Measurements from ENCODE around the gene HSPBP1. TPM values are rescaled to one million over a fixed set of nuclear protein-coding genes. Genes with fewer than 3 reads are reported as not detected.
"Not testable (repeated sequence)": the region's sequence is repeated elsewhere in the genome, so short reads cannot be mapped to it uniquely, and the experiment has no call there.

The HSPBP1 gene
- total RNA-seq, 2 experiments from 2014 or later: 35.0 to 38.2 TPM

DNA sequence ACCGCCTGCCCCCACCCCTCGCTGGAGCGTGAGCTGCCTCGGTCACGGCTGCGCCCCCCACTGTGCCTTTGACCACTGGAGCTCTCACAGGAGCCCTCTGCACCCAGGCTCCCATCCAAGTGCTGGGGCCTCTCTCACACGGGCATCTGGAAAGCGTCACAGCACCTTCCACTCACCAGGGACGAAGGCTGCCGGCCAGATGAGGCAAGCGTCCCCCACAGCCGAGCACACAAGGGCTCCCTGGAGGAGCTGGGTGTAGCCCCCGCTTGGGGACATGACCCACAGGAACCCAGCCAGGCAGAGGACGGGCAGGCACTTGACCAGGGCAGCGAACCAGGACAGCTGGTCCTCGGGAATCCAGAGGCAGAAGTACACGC is 51.9 kb downstream of the HSPBP1 start:
- H3K4me3 Mint-ChIP-seq: no peak overlapping the region
- no peaks in the 10 kb centered on the region for H3K27me3 Mint-ChIP-seq
- no peak for ATAC-seq
- H3K9me3 Mint-ChIP-seq (ENCODE audit: low read depth): no peaks in the 10 kb centered on the region
- CTCF ChIA-PET: interaction anchor here (0.6 kb wide), 1 partner anchor 31 kb away, joined by 3 read pairs; the partner anchor contains the start of gene PPP6R1
- peaks cover 4% of the 10 kb centered on the region for H3K4me1 Mint-ChIP-seq
- DNase-seq: no peak
- H3K36me3 Mint-ChIP-seq: peaks cover 33% of the 10 kb centered on the region
- no peak overlapping the region for H3K27ac Mint-ChIP-seq

DNA sequence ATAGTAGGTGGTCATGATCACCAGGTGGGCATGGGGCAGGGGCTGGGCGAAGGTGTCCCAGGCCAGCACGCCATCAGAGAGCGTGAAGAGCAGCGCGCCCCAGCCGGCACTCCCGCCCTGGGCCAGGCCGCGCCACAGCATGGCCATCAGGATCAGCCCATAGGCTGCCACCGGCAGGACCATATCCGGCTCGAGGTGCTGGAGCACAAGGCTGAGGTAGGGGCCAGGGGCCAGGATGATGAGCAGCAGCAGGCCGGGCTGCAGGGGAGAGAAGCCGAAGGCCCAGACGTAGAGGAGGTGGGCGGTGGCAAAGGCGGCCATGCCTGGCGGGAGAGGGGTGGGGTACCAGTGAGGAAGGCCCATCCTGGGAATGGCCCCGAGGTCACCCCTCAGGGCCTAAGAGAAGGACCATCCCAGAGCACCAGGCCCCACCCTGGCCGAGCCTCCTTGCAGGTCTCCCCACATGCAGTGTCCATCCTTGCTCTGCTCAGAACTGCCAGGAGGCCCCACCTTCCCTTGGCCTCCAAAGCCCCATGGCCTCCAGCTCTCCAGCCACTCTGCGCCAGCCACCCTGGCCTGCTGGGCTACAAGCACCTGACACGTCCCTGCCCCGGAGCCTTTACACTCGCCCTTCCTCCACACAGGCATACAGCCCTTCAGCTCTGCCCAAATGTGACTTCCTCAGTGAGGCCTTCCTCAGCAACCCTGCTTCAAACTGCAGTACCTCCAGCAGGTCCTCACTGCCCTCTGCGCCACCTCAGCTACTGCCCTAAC is 52.5 kb downstream of the HSPBP1 start:
- H3K4me1 Mint-ChIP-seq: peaks cover under 1% of the 10 kb centered on the region
- H3K36me3 Mint-ChIP-seq: peaks cover 28% of the 10 kb centered on the region
- ATAC-seq (no peak), DNase-seq (no peak)
- H3K4me3 Mint-ChIP-seq: no peak overlapping the region
- H3K9me3 Mint-ChIP-seq (ENCODE audit: low read depth): no peaks in the 10 kb centered on the region
- CTCF ChIA-PET: interaction anchor here (0.6 kb wide), 1 partner anchor 32 kb away, joined by 3 read pairs; the partner anchor contains the start of gene PPP6R1
- H3K27ac Mint-ChIP-seq: no peak overlapping the region
- H3K27me3 Mint-ChIP-seq: no peaks in the 10 kb centered on the region

DNA sequence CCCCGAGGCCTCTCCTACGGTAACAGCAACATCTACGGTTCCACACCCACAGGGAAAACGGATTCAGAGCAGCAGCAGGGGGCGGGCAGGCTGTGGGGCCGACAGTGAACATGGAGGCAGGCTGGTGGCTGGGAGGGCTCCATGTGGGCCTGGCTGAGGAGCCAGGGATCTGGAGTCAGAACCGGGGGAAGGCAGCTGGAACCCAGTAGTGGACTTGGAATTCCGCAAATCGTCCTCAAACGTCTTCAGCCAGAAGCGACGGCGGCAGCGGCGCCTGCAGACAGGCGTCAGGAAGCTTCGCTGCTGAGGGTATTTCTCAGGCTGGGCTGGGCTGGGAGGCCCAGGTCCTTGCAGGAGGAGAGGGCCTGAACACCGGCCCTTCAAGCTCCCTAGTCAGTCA is 53.1 kb downstream of the HSPBP1 start:
- H3K27ac Mint-ChIP-seq: no peak overlapping the region
- ATAC-seq (no peak), DNase-seq (no peak)
- H3K4me1 Mint-ChIP-seq: no peaks in the 10 kb centered on the region
- H3K27me3 Mint-ChIP-seq: no peaks in the 10 kb centered on the region
- peaks cover 23% of the 10 kb centered on the region for H3K36me3 Mint-ChIP-seq
- H3K9me3 Mint-ChIP-seq (ENCODE audit: low read depth): no peaks in the 10 kb centered on the region
- CTCF ChIA-PET: no interaction called here
- H3K4me3 Mint-ChIP-seq: no peak overlapping the region

DNA sequence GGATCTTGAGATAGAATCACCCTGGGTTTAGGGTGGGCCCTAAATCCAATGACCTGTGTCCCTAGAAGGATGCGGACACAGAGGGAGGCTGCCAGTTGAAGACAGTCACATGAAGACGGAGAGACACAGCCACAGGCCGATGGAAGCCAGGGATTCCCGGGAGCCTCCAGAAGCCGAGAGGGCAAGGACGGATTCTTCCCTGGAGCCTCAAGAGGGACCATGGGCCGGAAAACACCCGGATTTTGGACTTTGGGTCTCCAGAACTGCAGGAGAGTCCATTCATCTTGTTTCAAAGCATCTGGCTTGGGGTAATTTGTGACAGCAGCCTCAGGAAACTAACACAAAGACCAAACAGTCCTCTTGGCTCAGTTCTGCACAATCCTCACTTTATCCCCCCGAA is 53.6 kb downstream of the HSPBP1 start:
- no peaks in the 10 kb centered on the region for H3K27me3 Mint-ChIP-seq
- no peak overlapping the region for H3K4me3 Mint-ChIP-seq
- peaks cover 25% of the 10 kb centered on the region for H3K36me3 Mint-ChIP-seq
- DNase-seq: no peak
- no peak overlapping the region for H3K27ac Mint-ChIP-seq
- no peaks in the 10 kb centered on the region for H3K9me3 Mint-ChIP-seq (ENCODE audit: low read depth)
- no peaks in the 10 kb centered on the region for H3K4me1 Mint-ChIP-seq
- no peak for ATAC-seq
- CTCF ChIA-PET: no interaction called here

DNA sequence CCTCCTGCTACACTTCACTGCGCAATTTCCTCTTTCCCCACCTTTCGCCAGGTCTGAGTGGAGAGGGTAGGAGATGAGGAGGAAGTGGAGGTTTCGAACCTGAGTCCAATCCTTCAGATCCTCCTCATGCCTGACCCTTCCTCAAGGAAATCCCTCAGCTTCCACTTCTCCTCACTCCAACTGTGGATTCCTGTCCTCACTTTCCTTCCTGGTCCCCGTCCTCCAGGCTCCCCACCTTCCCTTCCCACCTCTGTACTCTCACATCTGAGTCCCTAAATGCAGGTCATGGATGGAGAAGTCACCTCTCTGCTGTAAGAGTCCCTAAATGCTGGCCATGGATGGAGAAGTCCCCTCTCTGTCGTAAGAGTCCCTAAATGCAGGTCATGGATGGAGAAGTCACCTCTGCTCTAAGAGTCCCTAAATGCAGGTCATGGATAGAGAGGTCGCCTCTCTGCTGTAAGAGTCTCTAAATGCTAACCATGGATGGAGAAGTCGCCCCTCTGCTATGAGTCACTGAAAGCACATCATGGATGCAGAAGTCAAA is 54.4 kb downstream of the HSPBP1 start:
- Mint-ChIP-seq H3K36me3 (peaks cover 28% of the 10 kb centered on the region), H3K9me3 (ENCODE audit: low read depth) (no peaks in the 10 kb centered on the region), H3K4me3 (no peak overlapping the region), H3K27me3 (no peaks in the 10 kb centered on the region), H3K4me1 (no peaks in the 10 kb centered on the region), H3K27ac (no peak overlapping the region)
- CTCF ChIA-PET: no interaction called here
- DNase-seq: no peak
- ATAC-seq: no peak

DNA sequence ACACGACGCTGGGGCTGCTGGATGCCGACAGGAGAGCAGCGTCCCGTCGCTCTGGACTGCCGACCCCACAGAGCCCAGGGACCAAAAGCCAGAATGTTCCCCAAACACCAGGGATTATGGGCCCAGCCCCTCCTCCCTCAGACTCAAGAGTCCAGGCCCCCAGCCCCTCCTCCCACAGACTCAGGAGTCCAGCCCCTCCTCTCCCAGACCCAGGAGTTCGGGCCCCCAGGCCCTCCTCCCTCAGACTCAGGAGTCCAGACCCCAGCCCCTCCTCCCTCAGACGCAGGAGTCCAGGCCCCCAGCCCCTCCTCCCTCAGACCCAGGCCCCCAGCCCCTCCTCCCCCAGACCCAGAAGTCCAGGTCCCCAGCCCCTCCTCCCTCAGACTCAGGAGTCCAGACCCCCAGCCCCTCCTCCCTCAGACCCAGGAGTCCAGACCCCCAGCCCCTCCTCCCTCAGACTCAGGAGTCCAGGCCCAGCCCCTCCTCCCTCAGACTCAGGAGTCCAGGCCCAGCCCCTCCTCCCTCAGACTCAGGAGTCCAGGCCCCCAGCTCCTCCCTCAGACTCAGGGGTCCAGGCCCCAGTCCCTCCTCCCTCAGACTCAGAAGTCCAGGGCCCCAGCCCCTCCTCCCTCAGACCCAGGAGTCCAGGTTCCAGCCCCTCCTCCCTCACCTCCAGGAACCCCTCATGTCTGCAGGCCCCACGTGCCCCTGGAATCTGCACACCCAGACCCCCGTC is 55.1 kb downstream of the HSPBP1 start:
- peaks cover 29% of the 10 kb centered on the region for H3K36me3 Mint-ChIP-seq
- not testable (repeated sequence) for DNase-seq

DNA sequence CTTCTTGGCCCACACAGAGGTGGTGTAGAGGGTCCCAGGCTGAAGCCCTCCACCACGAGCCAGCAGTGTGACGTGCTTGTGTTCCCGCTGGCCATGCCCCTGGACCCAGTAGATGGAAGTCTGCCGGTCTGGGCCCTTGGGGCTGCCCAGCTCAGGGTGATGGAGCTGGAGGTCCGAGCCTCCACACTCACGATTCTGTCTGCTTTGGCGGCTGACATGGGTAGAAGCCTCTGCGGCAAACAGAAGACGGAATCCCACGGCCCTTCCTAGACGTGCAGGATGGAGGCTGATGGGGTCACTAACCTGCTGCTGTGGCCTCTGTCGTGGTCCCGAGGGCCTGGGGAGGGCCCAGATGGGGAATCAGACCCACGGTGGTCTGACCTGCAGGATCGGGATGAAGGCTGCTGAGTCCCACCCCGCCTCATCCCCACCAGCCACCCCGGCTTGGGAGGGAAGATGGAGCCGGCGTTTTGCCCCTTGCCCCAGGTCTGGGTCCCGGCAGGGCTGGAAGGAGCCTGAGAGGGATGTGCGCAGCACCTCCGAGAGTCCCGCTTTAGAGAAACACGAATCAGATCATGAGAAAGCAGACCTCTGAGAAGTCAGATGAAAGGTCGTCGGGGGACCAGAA is 55.8 kb downstream of the HSPBP1 start:
- Mint-ChIP-seq H3K4me3 (no peak overlapping the region), H3K27me3 (no peaks in the 10 kb centered on the region), H3K36me3 (peaks cover 29% of the 10 kb centered on the region), H3K27ac (no peak overlapping the region), H3K4me1 (no peaks in the 10 kb centered on the region), H3K9me3 (ENCODE audit: low read depth) (peaks cover 2% of the 10 kb centered on the region)
- CTCF ChIA-PET: no interaction called here
- no peak for DNase-seq
- ATAC-seq: no peak

More for the DNA sequence above, 55.1 kb downstream of the HSPBP1 start:
- H3K9me3 Mint-ChIP-seq (ENCODE audit: low read depth); ATAC-seq; H3K27me3 Mint-ChIP-seq; H3K27ac Mint-ChIP-seq; H3K4me1 Mint-ChIP-seq; CTCF ChIA-PET; H3K4me3 Mint-ChIP-seq: not testable (repeated sequence)

DNA sequence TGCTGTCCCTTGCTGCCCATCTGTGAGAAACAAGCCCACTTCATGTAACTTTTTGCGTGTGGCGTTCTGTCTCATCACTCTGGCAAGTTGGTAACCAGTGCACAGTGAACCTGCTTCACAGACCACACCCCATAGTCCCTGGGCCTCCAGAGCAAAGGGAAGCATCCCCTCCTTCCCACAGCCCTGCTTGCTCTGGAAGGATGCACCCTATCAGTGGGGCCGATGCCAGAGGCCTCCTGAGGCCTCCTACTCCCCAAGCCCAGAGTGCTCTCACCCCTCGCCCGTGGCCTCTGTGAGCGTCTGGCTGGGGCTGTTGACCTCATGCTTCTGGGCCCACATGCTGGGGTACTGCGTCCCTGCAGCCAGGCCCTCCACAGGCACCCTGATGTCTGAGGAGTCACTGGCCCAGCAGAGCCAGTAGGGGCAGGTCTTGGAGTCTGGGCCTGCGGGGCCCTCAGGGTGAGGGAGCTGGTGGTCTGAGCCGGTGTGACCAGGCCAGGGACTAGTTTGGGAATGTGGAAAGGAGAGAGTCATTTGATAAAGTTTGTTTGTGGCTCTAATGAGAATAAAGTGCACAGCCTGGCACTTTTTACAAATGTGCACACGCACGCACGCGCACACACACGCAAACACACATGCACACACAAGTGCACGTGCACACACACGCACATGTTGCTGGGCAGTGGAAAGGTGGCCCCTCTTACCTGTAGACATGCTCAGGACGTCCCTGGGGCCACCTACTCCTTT is 56.4 kb downstream of the HSPBP1 start:
- Mint-ChIP-seq H3K36me3 (peaks cover 29% of the 10 kb centered on the region), H3K27me3 (no peaks in the 10 kb centered on the region), H3K4me3 (no peak overlapping the region), H3K4me1 (no peaks in the 10 kb centered on the region), H3K9me3 (ENCODE audit: low read depth) (peaks cover 2% of the 10 kb centered on the region), H3K27ac (no peak overlapping the region)
- DNase-seq (no peak), ATAC-seq (no peak)
- CTCF ChIA-PET: no interaction called here

DNA sequence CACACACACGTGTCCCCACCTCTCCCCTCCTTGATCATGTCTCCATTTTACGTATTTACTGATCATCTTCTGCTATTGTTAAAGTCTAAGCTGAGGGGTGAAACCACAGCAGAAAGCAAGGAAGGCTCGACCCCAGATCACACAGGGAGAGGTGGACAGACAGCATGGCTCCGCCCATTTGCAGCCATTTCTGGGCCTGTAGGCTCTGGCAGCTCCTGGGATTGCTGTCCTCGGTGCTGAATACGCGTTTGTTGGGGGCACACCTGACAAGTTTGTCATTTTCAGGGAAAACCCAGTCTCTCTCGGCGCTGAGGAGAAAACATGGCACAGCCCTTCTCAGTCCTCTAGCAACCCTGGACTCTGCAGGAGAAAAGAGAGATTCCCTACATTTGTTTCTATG is 59.4 kb downstream of the HSPBP1 start:
- peaks cover 2% of the 10 kb centered on the region for H3K9me3 Mint-ChIP-seq (ENCODE audit: low read depth)

DNA sequence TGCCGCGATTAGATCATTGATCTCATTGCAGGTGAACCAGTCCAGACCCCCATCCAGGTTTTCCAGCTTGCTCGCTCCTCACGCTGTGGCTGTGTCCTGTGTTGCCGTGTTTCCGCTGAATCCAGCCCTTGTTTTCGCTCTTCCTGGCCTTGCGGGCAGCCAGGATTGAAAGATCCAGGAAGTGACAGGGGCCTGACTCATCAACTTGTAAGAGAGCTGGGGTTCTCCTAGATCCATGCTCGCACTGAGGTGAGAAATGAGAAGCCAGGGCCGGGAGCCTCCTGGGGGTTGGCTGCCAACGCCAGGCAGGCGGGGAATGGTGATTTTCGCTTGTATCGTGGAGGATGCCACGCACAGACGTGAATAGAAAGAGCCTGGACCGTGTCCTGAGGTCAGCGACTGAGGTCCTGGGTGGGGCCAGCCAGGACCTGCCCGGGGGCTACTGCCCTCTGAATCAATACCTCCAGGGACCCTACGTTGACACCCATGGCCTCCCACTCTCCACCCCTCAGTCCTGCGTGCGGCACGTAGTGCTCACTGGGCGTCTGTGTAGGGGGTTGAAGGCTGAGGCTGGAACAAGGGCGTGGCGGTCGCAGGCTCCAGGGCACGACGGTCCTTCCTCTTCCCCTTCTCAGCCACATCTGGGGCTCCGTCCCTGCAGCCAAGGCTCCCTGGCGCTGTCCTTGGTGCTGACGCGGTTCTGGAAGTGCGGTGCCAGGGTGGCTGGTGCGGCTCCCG is 63.3 kb downstream of the HSPBP1 start:
- Mint-ChIP-seq H3K27ac (no peak overlapping the region), H3K4me3 (no peak overlapping the region), H3K36me3 (peaks cover 14% of the 10 kb centered on the region), H3K27me3 (peaks cover 15% of the 10 kb centered on the region), H3K9me3 (ENCODE audit: low read depth) (peaks cover 5% of the 10 kb centered on the region), H3K4me1 (peaks cover 13% of the 10 kb centered on the region)
- CTCF ChIA-PET: no interaction called here
- DNase-seq (peak; percentile 66), ATAC-seq (peak; percentile 62)

More for the DNA sequence above, 59.4 kb downstream of the HSPBP1 start:
- CTCF ChIA-PET: no interaction called here
- peaks cover 19% of the 10 kb centered on the region for H3K36me3 Mint-ChIP-seq
- H3K4me3 Mint-ChIP-seq: no peak overlapping the region
- H3K27ac Mint-ChIP-seq: no peak overlapping the region
- H3K27me3 Mint-ChIP-seq: peaks cover 13% of the 10 kb centered on the region
- H3K4me1 Mint-ChIP-seq: peaks cover 13% of the 10 kb centered on the region
- DNase-seq (no peak), ATAC-seq (no peak)

DNA sequence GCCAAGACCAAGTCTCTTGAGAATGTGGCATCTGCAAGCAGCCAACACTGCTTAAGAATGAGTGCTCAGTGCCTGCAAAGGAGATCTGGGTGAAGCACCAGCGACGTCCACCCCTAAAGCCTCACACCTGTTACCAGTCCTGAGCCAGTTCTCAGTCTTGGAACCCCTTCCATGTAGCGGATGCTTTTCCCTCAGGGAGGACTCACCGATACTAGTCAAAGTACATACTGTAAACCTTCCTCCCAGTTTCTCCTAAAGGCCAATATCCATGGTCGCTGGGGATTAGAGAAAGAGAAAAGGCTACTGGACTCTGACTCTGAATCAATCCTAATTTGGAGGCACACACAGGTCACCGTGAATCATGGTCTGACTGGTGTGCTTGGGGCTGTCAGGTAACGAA is 66.4 kb downstream of the HSPBP1 start:
- Mint-ChIP-seq H3K27ac (no peak overlapping the region), H3K9me3 (ENCODE audit: low read depth) (peaks cover 4% of the 10 kb centered on the region), H3K4me1 (peaks cover 13% of the 10 kb centered on the region), H3K4me3 (no peak overlapping the region), H3K36me3 (peaks cover 4% of the 10 kb centered on the region), H3K27me3 (peaks cover 15% of the 10 kb centered on the region)
- ATAC-seq (no peak), DNase-seq (no peak)
- CTCF ChIA-PET: no interaction called here

DNA sequence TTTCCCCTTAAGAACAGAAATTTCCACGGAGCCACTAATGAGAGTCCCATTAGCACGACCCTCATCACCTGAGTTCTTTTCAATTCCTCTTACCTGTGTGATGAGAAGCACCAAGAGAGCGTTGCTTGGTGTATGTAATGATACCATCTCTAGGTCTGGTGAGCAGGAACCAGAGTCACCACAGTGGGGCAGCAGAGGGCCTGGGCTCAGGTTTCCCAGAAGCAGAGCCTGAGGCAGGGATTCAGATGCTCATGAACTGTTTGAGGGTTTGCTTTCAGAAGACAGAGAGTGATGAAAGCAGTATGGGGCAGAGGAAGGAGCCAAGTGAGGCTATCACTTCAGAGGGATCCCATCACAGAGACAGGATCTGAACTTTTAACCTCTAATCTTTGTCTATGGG is 67.5 kb downstream of the HSPBP1 start:
- ATAC-seq: no peak
- peaks cover 4% of the 10 kb centered on the region for H3K9me3 Mint-ChIP-seq (ENCODE audit: low read depth)
- H3K4me1 Mint-ChIP-seq: peaks cover 11% of the 10 kb centered on the region
- H3K36me3 Mint-ChIP-seq: peaks cover 4% of the 10 kb centered on the region
- H3K27me3 Mint-ChIP-seq: peaks cover 15% of the 10 kb centered on the region
- no peak overlapping the region for H3K27ac Mint-ChIP-seq
- DNase-seq: peak; percentile 64
- CTCF ChIA-PET: no interaction called here
- H3K4me3 Mint-ChIP-seq: no peak overlapping the region

Measured in activated CD8-positive, alpha-beta memory T cell treated with anti-CD3 and anti-CD28 coated beads, Interleukin-2, amount 10 ng/mL, durations not matched to agents 7 days and 5 days (primary cell).